Hypothalamus (tissue), 51 donors: ENCODE measurements around the gene C2orf76.

Experiments
- DNase-seq, 51 donors: peaks; one replicate each; lab custom pipeline; 2025; lab: John Stamatoyannopoulos, UW

Gene C2orf76

DNA sequence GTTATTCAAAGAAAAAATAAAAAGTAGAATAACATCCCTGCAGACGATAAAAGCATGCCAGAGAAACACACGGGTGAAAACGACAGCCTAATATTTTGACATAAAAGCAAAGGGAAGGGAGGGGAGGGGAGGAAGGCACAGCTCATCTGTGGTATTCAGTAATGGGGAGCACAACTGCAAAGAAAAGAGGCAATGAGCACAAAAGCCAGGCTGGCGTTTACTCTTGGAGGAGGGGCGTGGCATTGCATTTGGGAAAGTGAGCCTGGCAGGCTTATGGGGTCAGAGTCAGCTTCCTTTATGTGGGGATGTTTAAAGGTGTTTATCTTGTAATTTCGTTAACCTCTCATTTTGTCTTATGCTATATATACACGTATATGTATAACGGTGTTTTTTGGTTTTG, 89.8 kb downstream of the C2orf76 start:
- DNase-seq = no peak

DNA sequence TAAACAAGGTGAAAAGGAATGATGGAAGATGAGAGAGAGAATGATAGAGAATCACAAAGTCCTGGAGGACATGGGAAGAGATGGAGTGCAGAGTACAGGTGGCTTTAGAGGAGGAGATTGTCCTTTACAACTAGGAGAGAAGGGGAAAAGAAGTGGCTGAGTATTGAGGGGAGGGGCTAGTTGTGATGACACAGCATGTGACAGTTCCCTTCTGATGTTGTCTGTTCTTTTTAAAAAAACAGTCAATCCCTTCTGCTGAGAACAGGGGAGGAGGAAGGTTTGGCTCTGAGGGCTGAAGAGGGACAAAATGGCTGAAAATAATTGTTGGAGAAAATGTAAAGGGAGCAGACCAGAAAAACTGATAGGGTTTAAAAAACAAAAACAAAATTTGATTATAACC, 99.0 kb downstream of the C2orf76 start:
- DNase-seq = no peak

DNA sequence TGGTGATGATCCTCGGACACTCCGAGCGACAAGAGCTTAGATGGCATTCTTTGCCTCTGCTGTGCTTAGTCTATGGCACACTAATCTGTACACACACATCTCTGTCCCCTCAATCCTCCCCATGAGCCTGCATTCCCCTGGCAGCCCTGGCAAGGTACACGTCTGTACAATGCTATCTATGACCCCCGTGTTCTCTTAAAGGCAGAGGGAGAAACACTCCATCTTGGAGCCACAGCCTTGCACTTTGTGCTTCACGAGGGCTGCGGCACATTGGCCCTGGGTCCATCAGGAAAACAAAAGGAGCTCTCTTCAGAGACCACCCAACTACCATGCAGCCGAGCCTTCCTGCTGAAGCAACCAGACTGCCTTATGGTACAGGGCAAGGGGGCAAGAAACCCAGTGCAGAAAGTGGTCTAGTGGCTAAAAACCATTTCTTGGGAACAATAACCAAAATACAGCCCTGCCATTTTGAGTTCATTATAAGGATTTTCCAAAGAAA, 100.5 kb downstream of the C2orf76 start:
- no peak for DNase-seq

DNA sequence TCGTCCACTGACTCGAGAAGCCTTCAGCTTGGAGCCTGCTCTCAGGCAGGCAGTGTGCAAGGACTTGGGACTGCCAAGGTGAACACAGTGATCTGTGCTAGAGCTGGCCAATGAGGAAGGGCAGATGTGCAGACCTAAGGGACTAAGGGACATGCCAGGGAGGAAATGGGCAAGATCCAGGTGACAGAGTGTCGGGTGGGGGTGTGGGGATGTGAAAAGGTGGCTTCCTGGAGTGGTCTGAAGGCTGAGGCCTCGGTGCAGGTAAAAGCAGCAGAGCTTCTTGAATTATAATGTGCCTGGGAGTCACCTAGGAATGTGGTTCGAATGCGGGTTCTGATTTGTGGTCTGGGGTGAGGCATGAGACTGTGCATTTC, 101.0 kb downstream of the C2orf76 start:
- DNase-seq = no peak

DNA sequence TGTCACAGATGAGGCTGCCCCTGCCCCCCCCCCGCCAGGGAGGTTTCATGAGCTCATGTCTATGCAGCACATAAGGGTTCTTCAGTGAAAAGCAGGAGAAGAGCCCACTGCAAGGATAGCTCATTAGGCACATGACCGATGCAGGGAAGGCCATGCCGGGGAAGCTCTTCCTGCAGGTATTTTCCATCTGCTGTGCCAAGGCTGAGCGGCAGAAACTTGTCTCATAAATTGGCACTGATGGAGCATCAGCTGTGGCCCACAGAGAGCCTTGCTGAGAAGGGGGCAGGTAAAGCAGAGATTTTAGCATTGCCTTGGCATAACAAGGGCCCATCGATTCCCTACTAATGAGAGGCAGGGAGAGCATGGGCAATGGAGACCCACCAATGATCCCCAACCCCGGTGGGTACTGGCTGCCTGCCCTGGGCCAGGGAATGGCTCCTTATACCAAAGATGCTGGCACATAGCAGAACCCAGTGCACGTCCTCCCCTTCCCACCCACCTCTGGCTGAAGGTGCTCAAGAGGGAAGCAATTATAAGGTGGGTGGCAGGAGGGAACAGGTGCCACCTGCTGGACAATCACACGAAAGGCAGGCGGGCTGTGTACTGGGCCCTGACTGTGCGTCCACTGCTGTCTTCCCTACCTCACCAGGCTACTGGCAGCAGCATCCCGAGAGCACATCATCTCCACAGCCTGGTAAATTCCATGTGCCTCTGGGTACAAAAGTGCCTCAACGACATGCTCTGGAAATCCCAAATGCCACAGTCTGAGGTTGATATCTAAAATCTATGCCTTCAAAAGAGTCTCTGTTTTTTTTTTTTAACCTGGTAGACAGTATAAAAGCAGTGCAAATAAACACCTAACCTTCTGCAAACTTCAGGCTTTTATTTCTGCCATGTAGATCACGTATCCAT, 101.6 kb downstream of the C2orf76 start:
- peak in 7 of 51 donors; percentile 14 to 30 (median 23) for DNase-seq

DNA sequence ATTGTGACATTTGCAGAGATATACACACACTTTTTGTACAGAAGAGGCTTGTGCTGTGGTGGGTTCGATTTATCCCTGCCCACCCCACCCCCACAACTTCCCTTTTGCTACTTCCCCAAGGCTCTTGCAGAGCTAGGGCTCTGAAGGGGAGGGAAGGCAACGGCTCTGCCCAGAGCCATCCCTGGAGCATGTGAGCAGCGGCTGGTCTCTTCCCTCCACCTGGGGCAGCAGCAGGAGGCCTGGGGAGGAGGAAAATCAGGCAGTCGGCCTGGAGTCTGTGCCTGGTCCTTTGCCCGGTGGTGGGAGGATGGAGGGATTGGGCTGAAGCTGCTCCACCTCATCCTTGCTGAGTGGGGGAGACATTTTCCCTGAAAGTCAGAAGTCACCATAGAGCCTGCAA, 103.0 kb downstream of the C2orf76 start:
- DNase-seq = peak in 12 of 51 donors; percentile 9 to 42 (median 26)

DNA sequence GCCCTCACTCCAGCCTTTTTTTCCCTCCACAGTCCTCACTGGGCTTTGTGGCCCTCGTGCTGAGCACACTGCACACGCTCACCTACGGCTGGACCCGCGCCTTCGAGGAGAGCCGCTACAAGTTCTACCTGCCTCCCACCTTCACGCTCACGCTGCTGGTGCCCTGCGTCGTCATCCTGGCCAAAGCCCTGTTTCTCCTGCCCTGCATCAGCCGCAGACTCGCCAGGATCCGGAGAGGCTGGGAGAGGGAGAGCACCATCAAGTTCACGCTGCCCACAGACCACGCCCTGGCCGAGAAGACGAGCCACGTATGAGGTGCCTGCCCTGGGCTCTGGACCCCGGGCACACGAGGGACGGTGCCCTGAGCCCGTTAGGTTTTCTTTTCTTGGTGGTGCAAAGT, 103.6 kb downstream of the C2orf76 start:
- no peak for DNase-seq

DNA sequence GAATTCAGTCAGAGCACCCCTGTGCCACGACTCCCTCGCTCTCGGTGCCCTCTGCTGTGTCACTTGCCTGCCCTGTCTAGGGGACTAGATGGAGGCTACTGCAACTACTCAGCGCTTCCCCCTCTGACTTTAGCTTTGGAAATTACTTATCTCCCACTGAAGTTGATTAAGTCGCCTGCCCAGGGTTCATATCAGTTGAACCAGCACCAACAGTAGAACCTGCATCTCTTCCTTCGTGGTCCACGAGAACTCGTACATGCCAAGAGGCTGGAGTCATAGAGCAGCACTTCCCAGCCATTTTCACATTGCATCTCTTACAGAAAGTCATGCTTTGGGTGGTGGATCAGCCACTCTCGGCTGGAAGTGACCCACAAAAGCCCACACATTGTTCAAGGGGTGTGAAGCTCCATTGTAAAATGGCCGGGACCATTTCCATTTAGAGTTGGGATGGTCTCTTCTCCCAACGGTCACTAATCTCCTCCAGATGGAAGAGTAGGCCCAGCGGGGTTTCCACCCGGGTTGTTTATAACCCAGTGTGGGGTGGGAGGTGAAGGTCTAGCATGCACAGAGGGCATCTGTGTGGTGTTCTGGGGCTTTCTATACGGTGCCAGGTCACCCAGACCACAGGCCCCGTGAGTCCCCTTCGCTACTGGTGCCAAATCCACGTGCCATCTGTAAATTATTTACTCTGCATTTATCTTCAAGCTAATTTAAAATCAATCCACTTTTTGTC, 105.0 kb downstream of the C2orf76 start:
- no peak for DNase-seq

DNA sequence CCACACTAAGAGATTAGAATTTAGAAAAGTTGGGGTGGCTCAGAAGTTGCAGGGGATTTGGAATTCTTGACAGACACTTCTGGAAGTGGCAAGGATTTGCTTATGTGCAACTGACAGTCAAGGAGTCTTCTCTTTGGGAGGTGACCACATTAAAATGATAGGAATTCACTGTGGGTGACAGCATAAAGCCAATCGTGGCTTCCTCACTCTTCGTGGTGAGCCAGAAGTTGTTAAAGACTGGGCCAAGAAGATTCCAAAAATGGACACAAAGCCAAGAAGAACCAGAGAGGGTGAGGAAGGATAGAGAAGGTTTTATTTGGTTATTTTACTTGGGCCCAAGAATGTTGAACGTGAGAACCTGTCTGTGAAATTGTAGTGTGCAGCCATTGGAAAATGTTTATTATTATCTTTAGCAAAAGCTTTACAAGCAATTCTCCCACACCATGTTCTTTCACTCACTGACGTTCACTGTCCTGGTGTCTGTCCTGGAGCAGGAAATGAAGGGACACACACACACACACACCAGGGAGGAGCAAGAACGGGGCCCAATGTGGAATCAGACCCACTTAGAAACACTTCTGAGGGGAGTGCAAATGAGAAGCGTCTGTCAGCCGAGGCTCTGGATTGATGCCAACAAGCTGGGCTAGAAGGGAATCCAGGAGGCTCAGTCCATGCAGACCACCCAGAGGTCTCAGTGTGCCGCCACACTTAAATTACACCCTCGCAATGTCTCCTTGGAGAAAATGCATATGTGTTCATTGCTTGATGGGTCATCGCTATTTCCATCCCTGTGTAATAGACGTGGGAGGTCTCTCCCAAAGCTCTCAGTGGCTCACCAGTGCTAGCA, 105.8 kb downstream of the C2orf76 start:
- no peak for DNase-seq

DNA sequence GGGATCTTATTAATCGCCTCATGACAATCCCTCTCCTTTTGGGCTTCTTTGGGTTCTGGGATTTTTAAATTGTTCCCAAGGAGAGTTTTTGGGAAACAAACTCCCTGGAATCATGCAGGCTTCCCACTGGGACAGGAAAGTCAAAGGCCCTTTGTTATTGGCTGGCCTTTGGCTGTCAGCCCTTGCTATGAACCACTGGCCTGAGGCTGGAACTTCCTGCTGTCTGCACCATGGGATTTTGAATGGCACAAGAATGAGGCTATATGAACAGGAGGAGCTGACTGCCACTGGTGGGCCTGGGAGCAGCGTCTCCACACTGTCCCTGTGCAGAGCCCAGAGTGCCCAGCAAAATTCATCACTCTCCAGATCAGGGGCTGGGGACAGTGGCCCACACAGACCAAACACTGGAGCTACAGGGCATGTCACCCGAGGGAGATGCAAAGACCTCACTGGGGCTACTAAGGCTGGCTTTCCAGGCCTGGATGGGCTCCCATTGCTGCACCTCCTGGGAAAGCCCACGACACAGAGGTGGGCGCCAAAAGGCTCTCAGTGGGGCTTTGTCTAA, 107.3 kb downstream of the C2orf76 start:
- peak in 16 of 51 donors; percentile 15 to 67 (median 32) for DNase-seq

DNA sequence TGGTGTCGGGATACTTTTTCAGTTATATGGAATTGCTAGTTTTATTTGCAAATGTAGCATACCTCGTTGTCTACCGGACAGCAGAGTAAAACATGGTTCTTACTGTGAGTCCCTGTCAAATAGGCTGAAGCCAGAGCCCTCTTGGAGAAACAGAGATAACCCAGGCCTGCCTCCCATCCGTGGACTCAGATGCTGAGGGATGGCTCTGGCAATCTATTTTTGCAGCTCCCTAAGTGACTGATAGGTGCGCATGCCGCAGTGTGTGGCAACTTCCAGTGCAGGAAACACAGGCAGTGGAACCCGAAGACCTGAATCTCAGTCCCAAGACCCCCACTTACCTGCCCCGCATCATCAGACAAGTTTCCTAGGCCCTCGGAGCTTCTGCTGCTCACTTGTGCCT, 109.4 kb downstream of the C2orf76 start:
- DNase-seq = no peak

DNA sequence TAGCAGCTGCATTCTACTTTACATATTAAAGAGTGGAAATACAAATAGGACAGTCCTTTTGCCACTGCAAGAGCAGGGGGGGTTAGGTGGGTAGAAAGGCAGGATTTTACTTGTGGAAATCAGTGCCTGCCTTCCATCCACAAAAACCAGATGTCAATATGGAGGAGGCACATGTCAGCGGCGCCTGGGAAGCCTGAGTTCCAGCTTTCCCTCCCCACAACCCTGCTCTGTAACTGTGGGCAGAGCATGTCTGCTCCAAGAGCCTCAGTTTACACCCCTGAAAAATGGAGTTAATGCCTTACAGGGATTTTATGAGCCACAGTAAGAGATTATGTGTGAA, 110.1 kb downstream of the C2orf76 start:
- no peak for DNase-seq

DNA sequence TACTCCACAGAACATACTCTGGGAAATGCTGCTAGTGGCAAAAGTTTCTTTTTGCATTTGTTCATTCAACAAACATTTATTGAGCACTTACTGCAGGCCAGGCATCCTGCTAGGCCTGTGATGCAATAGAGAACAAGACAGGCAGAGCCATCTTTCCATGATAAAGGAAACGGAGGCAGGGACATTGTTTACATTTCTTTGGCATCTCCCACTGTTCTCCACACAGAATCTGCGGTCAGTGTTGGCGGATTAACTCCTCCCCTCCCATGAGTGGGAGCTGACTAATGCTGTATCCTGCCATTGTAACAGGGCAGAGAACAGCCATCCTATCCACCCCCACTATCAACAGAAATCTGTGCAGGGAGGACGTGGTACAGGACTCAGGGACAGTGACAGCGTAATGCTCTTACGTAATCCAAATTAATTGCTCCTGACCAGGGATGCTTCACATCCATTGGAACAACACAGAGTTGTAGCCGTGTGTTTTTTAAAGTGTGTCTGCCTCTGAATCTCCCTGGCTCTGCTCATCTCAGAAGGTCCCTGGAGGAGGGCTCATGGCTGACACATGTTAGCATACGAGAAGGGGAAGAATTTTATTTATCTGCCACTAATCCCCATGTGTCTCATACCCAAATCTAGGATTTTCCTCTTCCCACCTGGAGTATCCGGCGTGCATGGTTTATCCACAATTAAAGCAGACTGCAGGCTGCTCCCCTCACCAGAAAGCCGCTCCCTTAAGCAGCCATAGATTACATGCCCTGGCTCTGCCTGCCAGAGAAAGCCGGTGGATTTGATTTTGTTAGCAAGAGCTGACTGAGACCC, 110.7 kb downstream of the C2orf76 start:
- DNase-seq = peak in 1 of 51 donors; percentile 13

DNA sequence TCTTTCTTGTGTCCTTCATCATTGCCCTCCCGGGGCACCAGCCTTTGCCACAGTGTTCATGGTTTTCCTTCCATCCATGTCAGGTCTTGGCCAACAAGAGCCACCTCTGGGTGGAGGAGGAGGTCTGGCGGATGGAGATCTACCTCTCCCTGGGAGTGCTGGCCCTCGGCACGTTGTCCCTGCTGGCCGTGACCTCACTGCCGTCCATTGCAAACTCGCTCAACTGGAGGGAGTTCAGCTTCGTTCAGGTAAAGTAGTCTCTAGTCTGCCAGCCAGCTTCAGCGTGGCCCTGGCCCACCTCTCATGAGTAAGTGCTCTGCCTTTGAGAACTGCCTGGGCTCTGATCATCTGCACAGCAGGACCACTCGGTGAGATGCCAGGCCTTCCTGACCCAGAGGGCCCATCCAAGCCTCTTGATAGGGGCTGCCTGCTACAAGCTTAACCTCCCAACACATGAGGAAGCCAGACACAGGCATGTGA, 112.0 kb downstream of the C2orf76 start:
- no peak for DNase-seq

DNA sequence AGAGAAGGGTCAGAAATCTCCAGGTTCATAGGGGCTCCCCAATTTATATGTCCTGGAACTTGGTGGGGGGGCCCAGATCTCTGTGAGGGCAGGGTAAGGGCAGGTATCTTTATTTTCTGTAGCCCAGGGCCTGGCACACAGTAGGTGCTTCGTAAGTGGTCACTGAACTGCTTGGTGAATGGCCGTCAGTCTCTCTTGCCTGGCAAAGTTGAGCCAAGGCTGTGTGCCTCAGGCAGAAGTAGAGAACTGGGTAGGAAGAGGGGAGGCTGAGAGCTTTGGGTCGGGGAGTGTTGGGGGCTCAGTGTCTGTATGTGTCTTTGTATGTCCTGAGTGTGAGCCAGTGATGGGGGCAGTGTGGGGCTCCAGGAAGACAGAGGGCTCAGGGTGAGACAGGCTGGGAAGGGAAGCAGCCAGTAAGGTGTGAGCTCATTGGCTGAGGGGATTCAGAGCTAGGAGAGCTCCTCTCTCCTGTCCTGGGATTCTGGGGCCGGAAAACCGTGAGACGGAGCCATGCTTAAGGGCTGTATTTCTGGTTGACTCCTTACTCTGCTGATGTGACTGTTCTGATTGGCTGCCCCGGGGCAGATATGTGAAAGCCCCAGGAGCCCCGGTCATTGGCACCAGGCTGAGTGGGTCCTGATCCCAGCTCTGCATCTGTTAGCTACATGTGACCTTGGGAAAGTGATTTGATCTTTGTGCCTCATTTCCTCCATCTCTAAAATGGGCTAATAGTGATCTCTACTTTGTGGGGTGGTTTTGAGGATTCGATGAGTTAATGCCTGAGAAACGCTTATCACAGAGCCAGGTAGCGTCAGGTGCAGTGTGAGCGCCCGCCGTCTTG, 112.7 kb downstream of the C2orf76 start:
- DNase-seq = no peak

DNA sequence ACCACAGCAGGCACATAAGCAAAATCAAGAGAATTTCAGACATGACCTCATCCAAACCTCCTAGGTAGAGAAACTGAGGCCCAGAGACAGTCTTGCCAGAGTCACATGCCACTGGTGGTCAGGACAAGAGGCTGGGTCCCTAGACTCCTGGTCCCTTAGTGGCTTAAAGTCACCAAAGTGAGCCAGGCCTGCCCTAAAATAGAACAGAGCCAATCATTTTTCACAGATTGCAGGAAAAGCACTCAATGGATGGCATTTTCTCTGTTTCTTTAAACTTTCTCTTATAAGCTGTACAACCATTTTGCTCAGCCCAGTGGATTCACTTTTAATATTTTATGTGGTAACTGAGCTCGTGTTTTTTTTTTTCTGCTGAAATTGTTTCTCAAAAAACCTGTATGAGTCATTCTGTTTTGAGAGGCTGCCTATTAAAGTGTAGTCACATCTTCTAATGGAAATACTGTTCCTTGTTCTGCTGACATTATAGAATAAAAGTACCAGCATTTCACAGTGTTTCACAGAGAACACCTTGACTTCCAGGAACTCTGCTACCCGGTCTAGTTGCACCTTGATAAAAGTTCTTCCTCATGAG, 113.4 kb downstream of the C2orf76 start:
- DNase-seq = no peak
